Omental fat pad (tissue), 4 donors: ENCODE measurements around the gene KCNJ6. TPM values are rescaled to one million over a fixed set of nuclear protein-coding genes. Genes with fewer than 3 reads are reported as not detected.

Source experiments
- ATAC-seq: fragments of 150-250 bp; one replicate; pipeline ENCODE4 v1.9.1; 2016; ENCODE audit warnings: mild to moderate bottlenecking, moderate library complexity; ENCODE audit not compliant: low FRiP score
- DNase-seq: peaks from one replicate; pipeline ENCODE4 v3.0.0-alpha.2; 2019; ENCODE audit warnings: low spot score
- total RNA-seq, 4 donors: library from RNA; depleted of rRNA; stranded (reverse); fragments of >200 nt; gene quantifications; one replicate each; pipeline ENCODE4 v1.1.0, GENCODE V29; 2016
- TF ChIP-seq, protein P1 (sequence below), 3 donors: fragments of 450-650 bp; IDR thresholded peaks; one replicate each; pipeline ENCODE4 v1.5.1; 2016 to 2017; ENCODE audit warnings: antibody characterized with exemption in 3 of 3, mild to moderate bottlenecking in 3 of 3, moderate library complexity in 2 of 3

The KCNJ6 gene
- total RNA-seq, 4 donors from 2014 or later, result not detected

DNA sequence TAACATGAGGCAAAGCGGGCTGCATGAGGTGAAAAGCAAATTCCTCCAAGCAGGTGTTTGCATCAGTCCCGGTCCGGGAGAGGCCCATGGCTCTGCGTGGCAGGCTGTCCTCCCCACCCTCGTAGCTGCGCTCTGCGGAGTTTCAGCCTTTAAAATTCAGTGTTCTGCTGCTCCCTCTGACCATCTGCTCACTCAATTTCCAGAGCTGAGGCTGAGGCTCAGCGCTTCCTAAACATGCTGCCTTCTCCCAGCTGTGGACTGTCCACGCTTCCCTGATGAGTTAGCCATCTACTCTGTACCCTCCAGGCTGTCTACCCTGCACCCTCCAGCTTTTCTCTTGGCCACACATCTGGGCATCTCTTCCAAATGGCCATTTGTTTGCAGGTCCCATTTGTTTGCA, 87.7 kb downstream of the KCNJ6 start:
- no peak for ATAC-seq
- TF ChIP-seq, protein P1, sequence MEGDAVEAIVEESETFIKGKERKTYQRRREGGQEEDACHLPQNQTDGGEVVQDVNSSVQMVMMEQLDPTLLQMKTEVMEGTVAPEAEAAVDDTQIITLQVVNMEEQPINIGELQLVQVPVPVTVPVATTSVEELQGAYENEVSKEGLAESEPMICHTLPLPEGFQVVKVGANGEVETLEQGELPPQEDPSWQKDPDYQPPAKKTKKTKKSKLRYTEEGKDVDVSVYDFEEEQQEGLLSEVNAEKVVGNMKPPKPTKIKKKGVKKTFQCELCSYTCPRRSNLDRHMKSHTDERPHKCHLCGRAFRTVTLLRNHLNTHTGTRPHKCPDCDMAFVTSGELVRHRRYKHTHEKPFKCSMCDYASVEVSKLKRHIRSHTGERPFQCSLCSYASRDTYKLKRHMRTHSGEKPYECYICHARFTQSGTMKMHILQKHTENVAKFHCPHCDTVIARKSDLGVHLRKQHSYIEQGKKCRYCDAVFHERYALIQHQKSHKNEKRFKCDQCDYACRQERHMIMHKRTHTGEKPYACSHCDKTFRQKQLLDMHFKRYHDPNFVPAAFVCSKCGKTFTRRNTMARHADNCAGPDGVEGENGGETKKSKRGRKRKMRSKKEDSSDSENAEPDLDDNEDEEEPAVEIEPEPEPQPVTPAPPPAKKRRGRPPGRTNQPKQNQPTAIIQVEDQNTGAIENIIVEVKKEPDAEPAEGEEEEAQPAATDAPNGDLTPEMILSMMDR (IDR thresholded peaks at IDR 0.05), result no peak
- no peak for DNase-seq

GRCh38 chr21:37827913-37828312, 88.3 kb downstream of the KCNJ6 start:
- DNase-seq, result no peak
- ATAC-seq, result no peak
- TF ChIP-seq, protein P1 (IDR thresholded peaks at IDR 0.05), result no peak

GRCh38 chr21:37821786-37822450, 94.3 kb downstream of the KCNJ6 start:
- ATAC-seq, result no peak
- DNase-seq, result no peak
- TF ChIP-seq, protein P1 (IDR thresholded peaks at IDR 0.05), result no peak

- ATAC-seq (no peak), DNase-seq (no peak)
- TF ChIP-seq, protein P1 (IDR thresholded peaks at IDR 0.05), result no peak
Observed at GRCh38 chr21:37821092-37821491, 95.2 kb downstream of the KCNJ6 start.

GRCh38 chr21:37819372-37819771, 96.9 kb downstream of the KCNJ6 start:
- DNase-seq (no peak), ATAC-seq (no peak)
- TF ChIP-seq, protein P1 (IDR thresholded peaks at IDR 0.05), result no peak

DNA sequence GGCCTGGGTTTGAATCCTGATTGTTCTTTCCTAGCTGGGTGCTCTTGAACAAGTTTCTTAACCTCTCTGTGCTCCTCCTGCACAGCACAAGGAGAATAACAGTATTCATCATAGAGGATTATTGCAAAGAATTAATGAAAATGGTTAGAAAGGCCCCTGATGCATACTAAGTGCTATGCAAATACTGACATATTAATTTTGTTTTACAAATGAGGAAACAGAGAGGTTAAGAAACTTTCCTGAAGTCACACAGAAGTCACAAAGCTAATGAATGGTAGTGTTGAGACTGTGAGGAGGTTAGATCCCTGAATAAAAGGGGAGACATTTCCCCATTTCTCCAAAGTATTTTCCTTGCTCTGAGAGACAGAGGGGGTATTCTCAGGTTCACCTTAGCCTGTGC, 99.0 kb downstream of the KCNJ6 start:
- TF ChIP-seq, protein P1 (IDR thresholded peaks at IDR 0.05), result no peak
- DNase-seq (no peak), ATAC-seq (no peak)

- TF ChIP-seq, protein P1 (IDR thresholded peaks at IDR 0.05), result no peak
- no peak for ATAC-seq
Observed at GRCh38 chr21:37815893-37816292, 100.4 kb downstream of the KCNJ6 start.

More at GRCh38 chr21:37815893-37816292, 100.4 kb downstream of the KCNJ6 start:
- no peak for DNase-seq
